ENCODE measurements around the gene NUP210L. TPM values are rescaled to one million over a fixed set of nuclear protein-coding genes. Genes with fewer than 3 reads are reported as not detected.

NUP210L gene
- total RNA-seq, 1 donor from 2014 or later, result 0.04 TPM

GRCh38 chr1:153995640-153996039 is 159.2 kb downstream of the NUP210L start:
- no peak for TF ChIP-seq CTCF (IDR thresholded peaks at IDR 0.05; ENCODE audit: unreplicated experiment)
- no peaks in the 10 kb centered on the region for H3K27me3 Mint-ChIP-seq (ENCODE audit: low read depth)
- peaks cover 27% of the 10 kb centered on the region for H3K36me3 Mint-ChIP-seq
- H3K9me3 Mint-ChIP-seq, result no peaks in the 10 kb centered on the region
- DNase-seq (ENCODE audit: low spot score in 2 of 2, unreplicated experiment in 2 of 2), result no peak
- H3K4me1 Mint-ChIP-seq, result peaks cover 22% of the 10 kb centered on the region
- H3K4me3 Mint-ChIP-seq, result no peak overlapping the region
- peak overlapping the region; percentile 69 for H3K27ac Mint-ChIP-seq

- DNase-seq (ENCODE audit: low spot score in 2 of 2, unreplicated experiment in 2 of 2), result no peak
- H3K9me3 Mint-ChIP-seq, result no peaks in the 10 kb centered on the region
- no peak overlapping the region for H3K4me3 Mint-ChIP-seq
- H3K27ac Mint-ChIP-seq, result peak overlapping the region; percentile 69
- H3K4me1 Mint-ChIP-seq, result peaks cover 23% of the 10 kb centered on the region
- TF ChIP-seq CTCF (IDR thresholded peaks at IDR 0.05; ENCODE audit: unreplicated experiment), result no peak
- H3K36me3 Mint-ChIP-seq, result peaks cover 27% of the 10 kb centered on the region
- no peaks in the 10 kb centered on the region for H3K27me3 Mint-ChIP-seq (ENCODE audit: low read depth)
Measured at GRCh38 chr1:153995202-153995601, 159.7 kb downstream of the NUP210L start.

GRCh38 chr1:153991806-153992205 is 163.1 kb downstream of the NUP210L start:
- H3K27me3 Mint-ChIP-seq (ENCODE audit: low read depth), result no peaks in the 10 kb centered on the region
- H3K27ac Mint-ChIP-seq, result peak overlapping the region; percentile 99
- no peak for DNase-seq (ENCODE audit: low spot score in 2 of 2, unreplicated experiment in 2 of 2)
- H3K4me1 Mint-ChIP-seq, result peaks cover 25% of the 10 kb centered on the region
- H3K36me3 Mint-ChIP-seq, result peaks cover 27% of the 10 kb centered on the region
- H3K4me3 Mint-ChIP-seq, result peak overlapping the region; percentile 98
- no peak for TF ChIP-seq CTCF (IDR thresholded peaks at IDR 0.05; ENCODE audit: unreplicated experiment)
- no peaks in the 10 kb centered on the region for H3K9me3 Mint-ChIP-seq

- no peak for TF ChIP-seq CTCF (IDR thresholded peaks at IDR 0.05; ENCODE audit: unreplicated experiment)
- H3K36me3 Mint-ChIP-seq, result peaks cover 27% of the 10 kb centered on the region
- peaks cover 30% of the 10 kb centered on the region for H3K4me1 Mint-ChIP-seq
- peak overlapping the region; percentile 98 for H3K4me3 Mint-ChIP-seq
- no peaks in the 10 kb centered on the region for H3K27me3 Mint-ChIP-seq (ENCODE audit: low read depth)
- H3K9me3 Mint-ChIP-seq, result no peaks in the 10 kb centered on the region
- DNase-seq (ENCODE audit: low spot score in 2 of 2, unreplicated experiment in 2 of 2), result no peak
- H3K27ac Mint-ChIP-seq, result peak overlapping the region; percentile 99
Measured at GRCh38 chr1:153991151-153991630, 163.7 kb downstream of the NUP210L start.

- Mint-ChIP-seq H3K27me3 (ENCODE audit: low read depth) (no peaks in the 10 kb centered on the region), H3K36me3 (peaks cover 25% of the 10 kb centered on the region), H3K9me3 (no peaks in the 10 kb centered on the region), H3K27ac (peak within 1 kb of the TSS; percentile 99), H3K4me1 (peaks cover 33% of the 10 kb centered on the region), H3K4me3 (peak within 1 kb of the TSS; percentile 98)
- no peak for TF ChIP-seq CTCF (IDR thresholded peaks at IDR 0.05; ENCODE audit: unreplicated experiment)
- peak; percentile 70 to 81 for DNase-seq (ENCODE audit: low spot score in 2 of 2, unreplicated experiment in 2 of 2)
Measured at GRCh38 chr1:153990468-153991150, 164.3 kb downstream of the NUP210L start, which contains the start of gene RPS27. RPS27 (plus strand) TSS chr1:153990762; CDS start chr1:153990797, 35 bp downstream.

All from mesothelial cell of epicardium (in vitro differentiated cells).